Stimulated activated CD4-positive, alpha-beta T cell treated with anti-CD3 and anti-CD28 coated beads, Interleukin-15, amount 100 ng/mL, for 24 hours (primary cell): ENCODE results near the gene NCBP2L.

Source experiments
- DNase-seq: peaks from one replicate; pipeline ENCODE4 v3.0.0-alpha.2; 2020

Gene NCBP2L

GRCh38 chrX:107818900-107819521 is 41.5 kb downstream of the NCBP2L start:
- DNase-seq, result no peak

- no peak for DNase-seq
These were observed 45.5 kb downstream of the NCBP2L start for GRCh38 chrX:107823042-107823441.

- no peak for DNase-seq
These were observed 45.9 kb downstream of the NCBP2L start for GRCh38 chrX:107823456-107823855.

GRCh38 chrX:107825698-107826237 is 48.2 kb downstream of the NCBP2L start, which contains the start of gene MID2:
TSS of gene MID2 (plus strand) at chrX:107825866. CDS start at chrX:107826427, 561 bp downstream.
- DNase-seq, result peak; percentile 67

- peak; percentile 43 for DNase-seq
These were observed 48.9 kb downstream of the NCBP2L start for GRCh38 chrX:107826238-107827029.

GRCh38 chrX:107827030-107827831 is 49.7 kb downstream of the NCBP2L start:
- DNase-seq, result no peak

GRCh38 chrX:107827852-107828251 is 50.3 kb downstream of the NCBP2L start:
- DNase-seq, result peak; percentile 28

- DNase-seq, result no peak
These were observed 52.3 kb downstream of the NCBP2L start for GRCh38 chrX:107829878-107830277.

GRCh38 chrX:107831071-107831730 is 53.7 kb downstream of the NCBP2L start:
- DNase-seq, result no peak

- DNase-seq, result no peak
These were observed 57.0 kb downstream of the NCBP2L start for GRCh38 chrX:107834275-107835201.

- DNase-seq, result no peak
These were observed 59.4 kb downstream of the NCBP2L start for GRCh38 chrX:107836958-107837357.

GRCh38 chrX:107840971-107841370 is 63.4 kb downstream of the NCBP2L start:
- no peak for DNase-seq

GRCh38 chrX:107842715-107843400 is 65.3 kb downstream of the NCBP2L start:
- DNase-seq, result no peak
